ENCODE measurements around the gene TMEM202.

TMEM202 gene

DNA sequence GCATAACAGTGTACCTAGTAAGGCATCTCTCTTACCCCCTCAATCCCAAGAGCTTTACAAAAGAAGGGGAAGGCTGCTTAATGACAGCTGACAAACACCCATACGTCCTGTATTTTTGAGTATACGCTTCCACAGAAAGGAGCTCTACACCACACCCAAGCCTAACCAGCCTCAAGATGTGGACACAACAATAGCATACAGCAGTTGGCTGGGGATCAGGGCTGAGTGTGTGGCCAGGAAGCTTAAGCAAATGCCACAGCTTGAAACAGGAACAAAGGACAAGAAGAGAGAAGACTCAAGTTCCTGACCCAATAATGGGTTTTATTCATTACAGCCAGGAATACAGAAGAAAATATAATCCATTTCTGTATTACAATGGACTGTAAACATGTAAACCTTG lies 29.2 kb upstream of the TMEM202 start:
- peak; percentile 43 to 90 for DNase-seq (ENCODE audit: low read depth in 1 of 2, low spot score in 1 of 2)
- Histone ChIP-seq H3K4me3 (replicated peaks; ENCODE audit: insufficient read depth, low read length) (no peak overlapping the region), H3K27ac (replicated peaks) (peak overlapping the region; percentile 68), H3K27me3 (ENCODE audit: insufficient read depth, poor library complexity, severe bottlenecking) (no peaks in the 10 kb centered on the region)
- TF ChIP-seq, protein P1, sequence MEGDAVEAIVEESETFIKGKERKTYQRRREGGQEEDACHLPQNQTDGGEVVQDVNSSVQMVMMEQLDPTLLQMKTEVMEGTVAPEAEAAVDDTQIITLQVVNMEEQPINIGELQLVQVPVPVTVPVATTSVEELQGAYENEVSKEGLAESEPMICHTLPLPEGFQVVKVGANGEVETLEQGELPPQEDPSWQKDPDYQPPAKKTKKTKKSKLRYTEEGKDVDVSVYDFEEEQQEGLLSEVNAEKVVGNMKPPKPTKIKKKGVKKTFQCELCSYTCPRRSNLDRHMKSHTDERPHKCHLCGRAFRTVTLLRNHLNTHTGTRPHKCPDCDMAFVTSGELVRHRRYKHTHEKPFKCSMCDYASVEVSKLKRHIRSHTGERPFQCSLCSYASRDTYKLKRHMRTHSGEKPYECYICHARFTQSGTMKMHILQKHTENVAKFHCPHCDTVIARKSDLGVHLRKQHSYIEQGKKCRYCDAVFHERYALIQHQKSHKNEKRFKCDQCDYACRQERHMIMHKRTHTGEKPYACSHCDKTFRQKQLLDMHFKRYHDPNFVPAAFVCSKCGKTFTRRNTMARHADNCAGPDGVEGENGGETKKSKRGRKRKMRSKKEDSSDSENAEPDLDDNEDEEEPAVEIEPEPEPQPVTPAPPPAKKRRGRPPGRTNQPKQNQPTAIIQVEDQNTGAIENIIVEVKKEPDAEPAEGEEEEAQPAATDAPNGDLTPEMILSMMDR (IDR thresholded peaks at IDR 0.05; ENCODE audit: insufficient read depth, low read length), result no peak
- TF ChIP-seq POLR2AphosphoS5 (IDR thresholded peaks at IDR 0.05; ENCODE audit: low read depth), result 0 out of 2 replicates have a peak, but pooled peaks have one; percentile 27

DNA sequence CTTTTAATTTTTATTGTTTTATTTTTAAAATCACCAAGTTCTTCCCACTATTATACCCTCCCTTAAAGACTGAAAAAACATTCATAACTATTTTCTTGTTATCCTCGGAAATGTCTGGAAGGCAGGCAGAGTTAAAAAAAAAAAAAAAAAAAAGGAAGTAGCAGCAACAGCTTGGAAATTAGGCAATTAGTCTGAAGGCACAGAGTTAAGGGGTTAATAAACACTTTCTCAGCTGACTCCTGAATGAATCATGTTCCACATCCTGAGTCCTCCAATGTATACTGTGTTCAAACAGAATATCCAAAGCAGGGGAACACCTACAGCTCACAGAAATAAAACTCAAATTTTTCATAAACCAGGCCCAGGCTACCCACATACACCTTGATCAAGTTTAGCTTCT lies 28.1 kb upstream of the TMEM202 start:
- Histone ChIP-seq H3K27ac (replicated peaks) (peak overlapping the region; percentile 68), H3K4me3 (replicated peaks; ENCODE audit: insufficient read depth, low read length) (no peak overlapping the region), H3K27me3 (ENCODE audit: insufficient read depth, poor library complexity, severe bottlenecking) (no peaks in the 10 kb centered on the region)
- peak; percentile 39 to 87 for DNase-seq (ENCODE audit: low read depth in 1 of 2, low spot score in 1 of 2)
- TF ChIP-seq SPI1 (IDR thresholded peaks at IDR 0.05; ENCODE audit: borderline replicate concordance, low read depth), result peak; percentile 67; the same call in 1 of the 2 replicates
- TF ChIP-seq, protein P1 (IDR thresholded peaks at IDR 0.05; ENCODE audit: insufficient read depth, low read length), result no peak

DNA sequence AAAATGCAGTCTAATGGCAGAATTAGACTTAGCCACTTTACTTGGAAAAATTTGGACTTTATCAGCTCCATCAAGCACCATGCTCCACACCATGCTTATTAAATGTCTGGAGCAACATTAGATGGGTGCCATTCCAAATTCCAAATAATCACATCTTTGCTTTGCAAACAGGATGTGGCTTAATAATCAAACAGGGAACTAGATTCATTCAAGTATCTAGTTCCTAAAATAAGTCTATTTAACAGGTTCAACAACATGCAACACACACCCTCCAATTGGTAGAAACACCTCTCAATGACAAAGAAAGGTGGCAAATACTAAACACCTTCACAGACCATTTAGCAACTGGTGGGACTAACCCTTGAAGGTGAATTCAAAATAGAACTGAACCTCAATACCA lies 25.7 kb upstream of the TMEM202 start:
- no peaks in the 10 kb centered on the region for H3K27me3 ChIP-seq (ENCODE audit: insufficient read depth, poor library complexity, severe bottlenecking)
- no peak overlapping the region for H3K4me3 ChIP-seq (replicated peaks; ENCODE audit: insufficient read depth, low read length)
- no peak overlapping the region for H3K27ac ChIP-seq (replicated peaks)
- DNase-seq (ENCODE audit: low read depth in 1 of 2, low spot score in 1 of 2), result no peak
- no peak for TF ChIP-seq POLR2AphosphoS5 (IDR thresholded peaks at IDR 0.05; ENCODE audit: low read depth)
- TF ChIP-seq GABPA (IDR thresholded peaks at IDR 0.05; ENCODE audit: low read depth), result no peak
- no peak for TF ChIP-seq SPI1 (IDR thresholded peaks at IDR 0.05; ENCODE audit: borderline replicate concordance, low read depth)
- TF ChIP-seq, protein P1 (IDR thresholded peaks at IDR 0.05; ENCODE audit: insufficient read depth, low read length), result no peak
- TF ChIP-seq, protein P2, sequence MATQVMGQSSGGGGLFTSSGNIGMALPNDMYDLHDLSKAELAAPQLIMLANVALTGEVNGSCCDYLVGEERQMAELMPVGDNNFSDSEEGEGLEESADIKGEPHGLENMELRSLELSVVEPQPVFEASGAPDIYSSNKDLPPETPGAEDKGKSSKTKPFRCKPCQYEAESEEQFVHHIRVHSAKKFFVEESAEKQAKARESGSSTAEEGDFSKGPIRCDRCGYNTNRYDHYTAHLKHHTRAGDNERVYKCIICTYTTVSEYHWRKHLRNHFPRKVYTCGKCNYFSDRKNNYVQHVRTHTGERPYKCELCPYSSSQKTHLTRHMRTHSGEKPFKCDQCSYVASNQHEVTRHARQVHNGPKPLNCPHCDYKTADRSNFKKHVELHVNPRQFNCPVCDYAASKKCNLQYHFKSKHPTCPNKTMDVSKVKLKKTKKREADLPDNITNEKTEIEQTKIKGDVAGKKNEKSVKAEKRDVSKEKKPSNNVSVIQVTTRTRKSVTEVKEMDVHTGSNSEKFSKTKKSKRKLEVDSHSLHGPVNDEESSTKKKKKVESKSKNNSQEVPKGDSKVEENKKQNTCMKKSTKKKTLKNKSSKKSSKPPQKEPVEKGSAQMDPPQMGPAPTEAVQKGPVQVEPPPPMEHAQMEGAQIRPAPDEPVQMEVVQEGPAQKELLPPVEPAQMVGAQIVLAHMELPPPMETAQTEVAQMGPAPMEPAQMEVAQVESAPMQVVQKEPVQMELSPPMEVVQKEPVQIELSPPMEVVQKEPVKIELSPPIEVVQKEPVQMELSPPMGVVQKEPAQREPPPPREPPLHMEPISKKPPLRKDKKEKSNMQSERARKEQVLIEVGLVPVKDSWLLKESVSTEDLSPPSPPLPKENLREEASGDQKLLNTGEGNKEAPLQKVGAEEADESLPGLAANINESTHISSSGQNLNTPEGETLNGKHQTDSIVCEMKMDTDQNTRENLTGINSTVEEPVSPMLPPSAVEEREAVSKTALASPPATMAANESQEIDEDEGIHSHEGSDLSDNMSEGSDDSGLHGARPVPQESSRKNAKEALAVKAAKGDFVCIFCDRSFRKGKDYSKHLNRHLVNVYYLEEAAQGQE (IDR thresholded peaks at IDR 0.05; ENCODE audit: insufficient replicate concordance, low read depth), result no peak

DNA sequence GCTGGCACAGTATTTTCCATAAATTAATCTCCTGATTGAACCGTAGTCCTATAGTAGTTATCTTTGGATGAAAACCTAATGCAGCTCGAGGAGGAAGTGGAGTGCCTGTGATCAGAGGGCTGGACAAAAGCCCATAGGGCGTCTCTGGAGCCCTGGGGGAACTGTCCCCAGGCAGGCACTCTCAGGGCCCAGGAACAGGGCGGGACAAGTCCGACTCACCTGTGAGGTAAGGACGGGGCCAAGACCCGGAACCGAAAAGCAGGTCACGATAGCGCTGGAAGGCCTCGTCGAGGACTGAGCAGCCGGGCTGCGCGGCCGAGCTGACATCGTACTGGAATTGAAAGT lies 22.6 kb upstream of the TMEM202 start:
- peak in 1 of 2 experiments; percentile 57 for DNase-seq (ENCODE audit: low read depth in 1 of 2, low spot score in 1 of 2)
- Histone ChIP-seq H3K27me3 (ENCODE audit: insufficient read depth, poor library complexity, severe bottlenecking) (no peaks in the 10 kb centered on the region), H3K27ac (replicated peaks) (peak overlapping the region; percentile 92), H3K4me3 (replicated peaks; ENCODE audit: insufficient read depth, low read length) (peak overlapping the region; percentile 89)
- no peak for TF ChIP-seq GABPA (IDR thresholded peaks at IDR 0.05; ENCODE audit: low read depth)
- TF ChIP-seq SPI1 (IDR thresholded peaks at IDR 0.05; ENCODE audit: borderline replicate concordance, low read depth), result peak; percentile 74; the same call in 1 of the 2 replicates

DNA sequence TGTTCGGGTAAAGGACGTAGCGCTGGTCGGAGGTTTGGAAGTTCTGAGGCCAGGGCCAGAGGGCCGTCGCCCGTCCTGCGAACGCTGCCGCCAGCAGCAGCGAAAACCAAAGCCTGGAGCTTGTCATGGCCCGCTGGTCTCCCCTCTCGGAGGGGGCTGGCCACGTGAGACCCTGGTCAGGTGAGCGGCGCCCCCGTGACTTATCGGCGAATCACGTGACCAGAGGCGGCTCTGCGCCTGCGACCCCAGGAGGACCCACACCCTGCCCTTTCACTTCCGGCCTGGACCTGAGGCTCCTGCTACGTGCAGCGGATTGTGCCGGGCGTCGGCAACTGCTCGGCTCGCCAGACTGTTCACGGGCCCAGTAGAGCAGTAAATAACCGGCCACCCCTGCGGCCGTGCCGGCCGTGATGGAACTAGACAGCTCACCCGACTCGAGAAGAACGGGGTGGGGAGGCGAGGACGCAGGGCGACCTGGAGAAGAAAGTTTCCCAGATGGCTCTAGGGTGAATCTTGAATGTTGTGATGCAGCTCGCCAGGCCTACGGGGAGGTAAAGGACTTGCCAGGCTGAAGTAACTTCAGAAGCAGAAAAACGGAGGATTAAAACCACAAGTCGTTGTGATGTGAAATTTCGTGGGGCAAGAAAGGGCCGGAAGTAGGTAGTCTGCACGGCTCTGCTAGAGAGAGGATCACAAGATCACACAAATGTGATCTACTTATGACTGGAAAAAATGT lies 22.1 kb upstream of the TMEM202 start, which contains the start of gene HEXA:
Gene HEXA (minus strand): TSS at position 169 of the 736 bp plus-strand sequence. CDS start 42 bp downstream, at position 127.
- peak; percentile 91 to 92 for DNase-seq (ENCODE audit: low read depth in 1 of 2, low spot score in 1 of 2)
- Histone ChIP-seq H3K27ac (replicated peaks) (peak within 1 kb of the TSS; percentile 92), H3K4me3 (replicated peaks; ENCODE audit: insufficient read depth, low read length) (peak within 1 kb of the TSS; percentile 89), H3K27me3 (ENCODE audit: insufficient read depth, poor library complexity, severe bottlenecking) (no peaks in the 10 kb centered on the region)
- TF ChIP-seq SPI1 (IDR thresholded peaks at IDR 0.05; ENCODE audit: borderline replicate concordance, low read depth) (no peak), GABPA (IDR thresholded peaks at IDR 0.05; ENCODE audit: low read depth) (0 out of 2 replicates have a peak, but pooled peaks have one; percentile 10), POLR2AphosphoS5 (IDR thresholded peaks at IDR 0.05; ENCODE audit: low read depth) (peak; percentile 91)
- TF ChIP-seq, protein P2 (IDR thresholded peaks at IDR 0.05; ENCODE audit: insufficient replicate concordance, low read depth), result peak; percentile 43
- TF ChIP-seq, protein P1 (IDR thresholded peaks at IDR 0.05; ENCODE audit: insufficient read depth, low read length), result no peak
